HepG2 (cell line): ENCODE data around the gene MADD. TPM values are rescaled to one million over a fixed set of nuclear protein-coding genes. Genes with fewer than 3 reads are reported as not detected.

Source experiments
- ATAC-seq: fragments of 200-7000 bp; cut with Tn5 transposase; 3 replicates; pipeline ENCODE4 v1.9.1; 2020; ENCODE audit warnings: mild to moderate bottlenecking, moderate library complexity
- BruUV-seq: library from RNA; stranded (reverse); fragments of 400-500 nt; replicated peaks from 2 replicates; lab custom pipeline; 2021; lab: Mats Ljungman, UMichigan
- CTCF ChIA-PET: fragments of 300-600 bp; formaldehyde crosslinking; extraction: SDS; loops from one replicate; lab custom pipeline; 2021; ENCODE audit warnings: low total read pairs, inconsistent platforms, low intra/inter-chr PET ratio; lab: Yijun Ruan, JAX
- POLR2A ChIA-PET: fragments of 350-600 bp; sonication (Branson Sonifier 250); formaldehyde crosslinking; loops from one replicate; lab custom pipeline; 2020; ENCODE audit warnings: antibody characterized with exemption, inconsistent platforms; lab: Yijun Ruan, JAX
- DNase-seq: peaks from one replicate; pipeline ENCODE4 v3.0.0-alpha.2; 2015; ENCODE audit warnings: low spot score
- FAIRE-seq: peaks from 3 replicates; lab custom pipeline; 2011; peaks lifted over from hg19 to GRCh38; lab: Jason Lieb, UNC
- H2AFZ ChIP-seq: one replicate; pipeline ENCODE4 v1.6.1; 2011; ENCODE audit warnings: low read length, inconsistent platforms
- H3K27ac ChIP-seq: fragments of 300-600 bp; 3 replicates; pipeline ENCODE4 v1.8.0; 2011; ENCODE audit warnings: mixed run types, mild to moderate bottlenecking, mixed read lengths, low read length, inconsistent platforms; ENCODE audit not compliant: insufficient read depth; ENCODE audit errors: extremely low read length
- H3K27me3 ChIP-seq, 2 experiments: fragments of 200-600 bp in 1 of 2; 2 replicates in 1 of 2; 3 replicates in 1 of 2; pipeline versions ENCODE4 v1.6.0 to v1.8.0; 2011; ENCODE audit warnings: low read length in 2 of 2, mild to moderate bottlenecking in 2 of 2, moderate library complexity in 2 of 2, inconsistent platforms in 1 of 2; ENCODE audit not compliant: insufficient read depth in 2 of 2, control insufficient read depth in 1 of 2
- H3K36me3 ChIP-seq, 2 experiments: fragments of 200-600 bp in 1 of 2; replicated peaks in 1 of 2; 2 replicates in 1 of 2; 3 replicates in 1 of 2; pipeline versions ENCODE4 v1.5.1 to v1.8.0; 2011; ENCODE audit warnings: low read length in 2 of 2, inconsistent platforms in 1 of 2; ENCODE audit not compliant: insufficient read depth in 2 of 2, control insufficient read depth in 1 of 2
- H3K4me1 ChIP-seq: 2 replicates; pipeline ENCODE4 v1.5.1; 2012; ENCODE audit warnings: low read length, inconsistent platforms; ENCODE audit not compliant: insufficient read depth
- H3K4me2 ChIP-seq: 2 replicates; pipeline ENCODE4 v1.6.0; 2011; ENCODE audit warnings: low read depth, low read length, inconsistent platforms
- H3K4me3 ChIP-seq, 3 experiments: fragments of 200-600 bp in 1 of 3; sonication (generic), shearing (Covaris generic) in 1 of 3; replicated peaks in 1 of 3; 2 replicates each; pipeline ENCODE4 v1.5.1; 2011 to 2016; ENCODE audit warnings: low read length in 3 of 3, inconsistent platforms in 2 of 3, low read depth in 2 of 3, mild to moderate bottlenecking in 2 of 3, control low read depth in 1 of 3, mixed read lengths in 1 of 3; ENCODE audit not compliant: insufficient read depth in 1 of 3
- H3K79me2 ChIP-seq: one replicate; pipeline ENCODE4 v1.6.1; 2011; ENCODE audit warnings: low read length, inconsistent platforms; ENCODE audit not compliant: insufficient read depth
- H3K9ac ChIP-seq: 2 replicates; pipeline ENCODE4 v1.6.0; 2011; ENCODE audit warnings: mild to moderate bottlenecking, low read depth, low read length, inconsistent platforms; ENCODE audit not compliant: insufficient read depth
- H3K9me3 ChIP-seq: 2 replicates; pipeline ENCODE4 v1.5.1; 2012; ENCODE audit warnings: mild to moderate bottlenecking, low read length
- H4K20me1 ChIP-seq: 2 replicates; pipeline ENCODE4 v1.6.0; 2011; ENCODE audit warnings: inconsistent platforms, mild to moderate bottlenecking, low read length, moderate library complexity; ENCODE audit not compliant: insufficient read depth
- ARID2 ChIP-seq: sonication (generic); formaldehyde crosslinking; IDR thresholded peaks from 2 replicates; pipeline ENCODE4 v1.8.1; 2022; ENCODE audit warnings: mild to moderate bottlenecking, missing genetic modification reagents, borderline replicate concordance
- FLYWCH1 ChIP-seq: sonication (generic); formaldehyde crosslinking; IDR thresholded peaks from 2 replicates; pipeline ENCODE4 v1.8.1; 2023; ENCODE audit warnings: mild to moderate bottlenecking, missing genetic modification reagents
- GATAD2A ChIP-seq: IDR thresholded peaks from 2 replicates; pipeline ENCODE4 v1.6.1; 2016
- GLMP ChIP-seq: sonication (generic); formaldehyde crosslinking; IDR thresholded peaks from 2 replicates; pipeline ENCODE4 v1.9.0; 2021; ENCODE audit warnings: missing genetic modification reagents, mild to moderate bottlenecking, borderline replicate concordance
- HNRNPLL ChIP-seq: fragments of 200-400 bp; formaldehyde crosslinking; IDR thresholded peaks from 2 replicates; pipeline ENCODE4 v1.6.1; 2017; ENCODE audit warnings: mild to moderate bottlenecking, low read depth, low read length; ENCODE audit not compliant: poor library complexity, severe bottlenecking
- SCMH1 ChIP-seq: sonication (generic); formaldehyde crosslinking; IDR thresholded peaks from 2 replicates; pipeline ENCODE4 v1.9.0; 2021; ENCODE audit warnings: missing genetic modification reagents, mild to moderate bottlenecking, borderline replicate concordance
- SKIL ChIP-seq: sonication (generic); formaldehyde crosslinking; IDR thresholded peaks from 2 replicates; pipeline ENCODE4 v1.8.0; 2022; ENCODE audit warnings: missing genetic modification reagents, mild to moderate bottlenecking, moderate library complexity, borderline replicate concordance
- ZFP82 ChIP-seq: sonication (generic); formaldehyde crosslinking; IDR thresholded peaks from 2 replicates; pipeline ENCODE4 v1.5.1; 2020; ENCODE audit warnings: mild to moderate bottlenecking, missing genetic modification reagents, borderline replicate concordance
- ZNF180 ChIP-seq: sonication (generic); formaldehyde crosslinking; IDR thresholded peaks from 2 replicates; pipeline ENCODE4 v1.4.0; 2020; ENCODE audit warnings: low read depth, missing genetic modification reagents, borderline replicate concordance
- ZNF335 ChIP-seq: sonication (generic); formaldehyde crosslinking; IDR thresholded peaks from 2 replicates; pipeline ENCODE4 v1.4.0; 2020; ENCODE audit warnings: missing genetic modification reagents
- ZNF549 ChIP-seq: sonication (generic); formaldehyde crosslinking; IDR thresholded peaks from 2 replicates; pipeline ENCODE4 v1.5.0; 2020; ENCODE audit warnings: missing genetic modification reagents
- ZNF674 ChIP-seq: sonication (generic); formaldehyde crosslinking; IDR thresholded peaks from 2 replicates; pipeline ENCODE4 v1.5.0; 2020; ENCODE audit warnings: low read depth, mild to moderate bottlenecking, missing genetic modification reagents
- ZNF75D ChIP-seq: sonication (generic); formaldehyde crosslinking; IDR thresholded peaks from 2 replicates; pipeline ENCODE4 v1.8.1; 2023; ENCODE audit warnings: missing genetic modification reagents, mild to moderate bottlenecking, borderline replicate concordance
- ZNF768 ChIP-seq: sonication (generic); formaldehyde crosslinking; IDR thresholded peaks from 2 replicates; pipeline ENCODE4 v1.4.0; 2020; ENCODE audit warnings: missing genetic modification reagents
- ZNF816 ChIP-seq: sonication (generic); formaldehyde crosslinking; IDR thresholded peaks from 2 replicates; pipeline ENCODE4 v1.8.0; 2022; ENCODE audit warnings: missing genetic modification reagents, mild to moderate bottlenecking, borderline replicate concordance
- WGBS: methylation state at CpG from one replicate; pipeline ENCODE4 v1.1.6; 2017; ENCODE audit warnings: low lambda C conversion rate; 5-methylcytosine and 5-hydroxymethylcytosine counted together
- in situ Hi-C: cut with HindIII; loops from 2 replicates; pipeline ENCODE4 v1.10.0; 2017; ENCODE audit warnings: low pct_unique_long_range_greater_than_20kb; ENCODE audit not compliant: extremely low pct_ligation_motif_present
- intact Hi-C: fragments of 100-400 bp; cut with micrococcal nuclease; formaldehyde crosslinking; loops from one replicate; pipeline ENCODE4 v1.10.0; 2022; ENCODE audit not compliant: unreplicated experiment
- polyA plus RNA-seq, 8 experiments: library from polyadenylated mRNA; depleted of rRNA in 3 of 8; stranded (reverse) in 7 of 8; unstranded in 1 of 8; fragments of >200 nt; fragmentation: Illumina TruSeq in 4 of 8; extraction: Trizol in 4 of 8; gene quantifications; 2 replicates each; pipeline versions ENCODE4 v1.2.1 to v1.2.3, GENCODE V29; 2011 to 2016; ENCODE audit warnings: low read depth in 4 of 8, missing spikeins in 1 of 8, mixed read lengths in 1 of 8; ENCODE audit not compliant: insufficient read depth in 1 of 8
- total RNA-seq, 5 experiments: library from RNA; depleted of rRNA; stranded (reverse); fragments of >200 nt; fragmentation: Illumina TruSeq; extraction: Trizol; gene quantifications; 2 replicates each; pipeline ENCODE4 v1.2.3, GENCODE V29; 2016; ENCODE audit warnings: low read depth in 1 of 5

The MADD gene
- total and polyA plus RNA-seq, 2 of the 13 experiments (the other 11 are each of a cell fraction or from before 2014, with no cell fraction given), result 18.0 to 29.2 TPM

DNA sequence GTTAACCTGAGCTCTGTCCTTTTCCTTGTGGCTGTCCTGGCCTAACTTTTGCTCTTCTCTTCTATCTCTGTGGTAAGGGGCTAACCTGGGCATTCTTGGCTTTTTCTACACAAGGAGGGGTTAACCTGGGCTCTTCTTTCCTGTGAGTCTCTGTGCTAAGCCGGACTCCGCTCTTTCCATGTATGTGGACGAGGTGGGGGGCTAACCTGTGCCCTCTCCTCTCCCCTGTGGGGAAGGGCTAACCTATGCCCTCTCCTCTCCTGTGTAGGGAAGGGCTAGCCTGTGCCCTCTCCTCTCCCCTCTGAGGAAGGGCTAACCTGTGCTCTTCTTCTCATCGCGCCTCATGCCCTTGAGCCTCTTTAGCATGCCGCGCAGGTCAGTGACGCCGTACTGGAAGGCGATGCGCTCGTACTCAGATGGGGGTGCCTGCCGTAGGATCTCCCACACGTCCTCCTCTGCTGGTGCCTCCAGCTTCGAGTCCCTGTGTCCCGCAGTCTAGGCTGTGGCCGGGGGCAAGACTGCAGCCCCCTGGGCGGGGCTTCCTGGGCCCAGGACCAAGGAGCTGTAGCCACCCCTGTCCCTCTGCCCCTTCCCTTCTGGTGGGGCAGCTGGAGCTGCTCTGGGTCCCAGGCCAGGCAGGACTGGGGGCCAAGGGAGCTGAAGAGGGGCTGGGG is 76.1 kb downstream of the MADD start (continued):
- TF ChIP-seq SKIL (no peak), ZNF335 (CRISPR knock-in tag) (no peak), ZFP82 (CRISPR knock-in tag) (no peak), ZNF816 (CRISPR knock-in tag) (no peak), ZNF674 (CRISPR knock-in tag) (no peak), ZNF75D (CRISPR knock-in tag) (no peak), HNRNPLL (no peak)

GRCh38 chr11:47347137-47347536 is 77.2 kb downstream of the MADD start:
- no peak overlapping the region for H3K27ac ChIP-seq
- H3K27me3 ChIP-seq, result peaks cover 9 to 65% of the 10 kb centered on the region in 2 experiments; a peak in 4 of 5 replicates
- H3K9ac ChIP-seq, result no peak overlapping the region
- POLR2A ChIA-PET, result no interaction called here
- ATAC-seq (no peak), DNase-seq (no peak)
- no peak overlapping the region for H3K4me2 ChIP-seq
- H3K9me3 ChIP-seq, result no peaks in the 10 kb centered on the region
- peaks cover 34% of the 10 kb centered on the region for H3K4me1 ChIP-seq
- H3K36me3 ChIP-seq, result no peaks in the 10 kb centered on the region
- intact Hi-C loops, result no loop called here
- BruUV-seq, result no TSS peak
- TF ChIP-seq SCMH1 (CRISPR knock-in tag) (no peak), ARID2 (CRISPR knock-in tag) (no peak), GATAD2A (CRISPR knock-in tag) (no peak), GLMP (no peak), ZNF549 (CRISPR knock-in tag) (no peak), ZNF180 (CRISPR knock-in tag) (no peak), ZNF768 (CRISPR knock-in tag) (peak; percentile 92), FLYWCH1 (CRISPR knock-in tag) (no peak)
- TF ChIP-seq, all 625 proteins: peak for 1
- WGBS, result 40% methylated on average over 5 of the region's 5 CpGs
- Histone ChIP-seq H3K79me2 (no peaks in the 10 kb centered on the region), H3K4me3 (no peak overlapping the region), H2AFZ (no peak overlapping the region), H4K20me1 (no peaks in the 10 kb centered on the region)
- in situ Hi-C loops, result no loop called here
- CTCF ChIA-PET, result no interaction called here
- no peak for FAIRE-seq
